Stimulated activated CD8-positive, alpha-beta memory T cell treated with anti-CD3 and anti-CD28 coated beads, Interleukin-2, amount 100 ng/mL, for 48 hours (primary cell): ENCODE results near the gene CRLF1.
A peak's percentile ranks its signal among the peaks of the same experiment; 100 is the strongest.

Source experiments
- DNase-seq, 2 donors: peaks; one replicate each; pipeline ENCODE4 v3.0.0-alpha.2; 2020; ENCODE audit warnings: low read depth in 2 of 2

The CRLF1 gene

DNA sequence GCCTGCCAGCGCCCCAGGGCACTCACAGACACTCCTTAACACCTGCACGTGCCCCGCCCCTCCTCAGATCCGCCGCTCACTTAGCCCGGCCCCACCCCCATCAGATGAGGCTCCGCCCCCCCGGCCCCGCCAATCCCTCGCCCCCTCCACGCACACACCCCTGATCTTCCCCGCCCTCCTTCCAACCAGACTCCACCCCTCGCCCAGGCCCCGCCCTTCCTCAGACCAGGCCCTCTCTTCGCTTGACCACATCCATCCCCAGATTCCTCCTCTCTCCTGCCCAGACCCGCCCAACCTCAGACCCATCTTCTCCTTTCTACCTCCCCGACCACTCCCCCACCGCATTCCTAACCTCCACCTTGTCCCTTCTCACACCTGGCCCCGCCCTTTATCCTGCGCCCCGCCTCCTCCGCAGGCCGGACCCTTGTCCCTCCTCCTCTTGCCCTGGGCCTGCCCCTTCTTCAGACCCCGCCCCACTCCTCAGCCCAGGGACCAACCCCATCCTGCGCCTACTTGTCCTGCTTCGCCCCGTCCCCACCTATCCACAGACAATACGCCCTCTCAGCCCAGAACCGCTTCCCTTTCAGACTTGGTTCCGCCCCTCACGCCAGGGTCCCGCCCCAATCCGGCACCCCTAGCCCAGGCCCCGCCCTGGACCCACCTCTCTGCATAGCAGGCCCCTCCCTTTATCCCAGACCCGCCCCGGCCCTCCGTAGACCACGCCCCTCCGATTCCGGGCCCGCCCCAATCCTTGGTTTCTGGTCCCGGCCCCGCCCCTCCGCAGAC is 29.8 kb upstream of the CRLF1 start:
- peak; percentile 98 to 100 for DNase-seq

DNA sequence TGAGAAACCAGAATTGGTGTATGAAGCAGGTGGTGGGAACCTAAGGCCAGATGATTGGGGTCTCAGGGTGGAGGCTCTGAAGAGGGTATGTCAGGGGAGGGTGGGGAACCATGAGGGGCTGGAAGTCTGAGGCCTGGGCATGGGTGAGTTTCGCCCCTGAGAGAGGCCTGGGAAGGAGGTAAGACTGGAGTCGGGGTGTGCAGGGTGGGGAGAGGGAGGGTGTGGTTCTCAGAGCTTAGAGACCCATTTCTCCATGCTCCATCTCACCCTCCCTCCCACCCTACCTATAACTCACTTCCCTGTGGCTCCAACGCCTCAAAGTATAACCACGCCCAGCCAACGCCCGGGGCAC is 29.2 kb upstream of the CRLF1 start:
- no peak for DNase-seq

DNA sequence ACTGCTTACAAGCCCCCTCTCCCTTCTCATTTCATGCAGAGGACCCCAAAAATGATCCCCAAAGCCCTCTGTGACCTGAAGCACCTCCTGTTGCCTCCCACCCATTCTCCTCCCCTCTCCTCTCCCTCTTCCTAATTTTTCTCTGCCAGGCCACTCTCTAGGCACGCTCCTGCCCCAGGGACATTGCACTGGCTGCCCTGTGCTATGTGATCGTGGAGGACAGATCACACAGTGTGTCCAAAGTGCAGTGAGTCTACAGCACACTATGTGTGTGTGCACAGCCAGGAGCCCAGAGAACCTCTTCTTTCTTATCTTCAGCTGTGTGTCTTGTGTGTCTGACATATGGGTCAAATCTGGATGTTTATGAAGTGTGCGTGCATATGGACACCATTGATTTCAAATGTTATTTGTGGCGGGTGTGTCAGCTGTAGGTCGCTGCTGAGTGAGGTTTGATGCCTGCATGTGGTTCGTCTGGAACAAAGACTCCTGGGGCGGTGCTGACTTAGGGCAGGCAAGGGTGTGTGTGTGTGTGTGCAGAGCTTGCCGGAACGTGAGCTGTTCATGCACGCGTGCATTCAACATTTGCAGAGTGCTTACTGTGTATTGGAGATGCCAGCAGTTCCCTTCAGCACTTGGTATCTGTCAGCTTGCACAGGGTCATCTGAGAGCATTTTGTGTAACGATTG is 28.2 kb upstream of the CRLF1 start:
- no peak for DNase-seq

GRCh38 chr19:18633321-18633720 is 26.7 kb upstream of the CRLF1 start:
- DNase-seq = no peak

GRCh38 chr19:18629166-18630088 is 22.8 kb upstream of the CRLF1 start:
- DNase-seq = no peak

GRCh38 chr19:18626906-18627305 is 20.3 kb upstream of the CRLF1 start:
- DNase-seq = no peak

DNA sequence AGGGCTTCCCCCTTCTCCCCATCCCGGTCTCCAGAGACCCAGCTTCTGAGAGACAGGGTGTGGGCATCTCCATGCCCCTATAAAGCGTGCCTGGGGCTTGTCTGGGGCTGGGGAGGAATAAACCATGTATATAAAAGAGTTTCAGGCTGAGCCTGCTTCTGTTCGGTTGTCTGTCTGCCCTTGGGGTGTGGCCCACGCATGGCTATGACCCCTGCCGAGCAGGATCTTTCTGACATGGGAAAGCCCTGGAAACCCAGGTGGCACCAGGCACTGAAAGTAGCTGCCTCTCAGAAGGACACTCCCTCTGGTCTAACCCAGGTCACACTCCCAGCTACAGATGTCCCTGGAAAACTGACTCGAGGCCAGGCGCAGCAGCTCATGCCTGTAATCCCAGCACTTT is 14.3 kb upstream of the CRLF1 start:
- DNase-seq = no peak

- no peak for DNase-seq
Observed at GRCh38 chr19:18620311-18620710, 13.7 kb upstream of the CRLF1 start.

DNA sequence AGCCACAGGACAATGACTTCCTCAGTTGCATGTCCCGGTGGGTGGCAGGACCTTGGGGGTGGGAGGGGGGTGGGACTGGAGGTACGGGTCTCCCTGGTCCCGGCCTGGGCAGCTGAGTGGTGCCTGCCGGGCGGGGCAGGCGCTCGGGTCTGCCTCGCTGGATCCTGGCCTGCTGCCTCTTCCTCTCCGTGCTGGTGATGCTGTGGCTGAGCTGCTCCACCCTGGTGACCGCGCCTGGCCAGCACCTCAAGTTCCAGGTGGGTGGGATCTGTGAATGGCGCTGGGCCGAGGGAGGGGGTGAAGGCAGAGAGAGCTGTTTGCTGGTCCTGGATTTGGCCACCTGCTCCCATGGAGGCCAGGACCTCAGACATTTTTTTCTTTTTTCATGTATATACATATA is 11.6 kb upstream of the CRLF1 start:
- DNase-seq = no peak

GRCh38 chr19:18617562-18617961 is 11.0 kb upstream of the CRLF1 start:
- no peak for DNase-seq

- DNase-seq = no peak
Observed at GRCh38 chr19:18616023-18616422, 9.4 kb upstream of the CRLF1 start.

GRCh38 chr19:18613589-18614234 is 7.1 kb upstream of the CRLF1 start:
- DNase-seq = no peak

- no peak for DNase-seq
Observed at GRCh38 chr19:18612772-18613588, 6.4 kb upstream of the CRLF1 start, which contains the start of gene TMEM59L. TMEM59L (plus strand) TSS chr19:18612870; CDS start chr19:18612959, 89 bp downstream.

GRCh38 chr19:18612051-18612771 is 5.6 kb upstream of the CRLF1 start:
- no peak for DNase-seq

DNA sequence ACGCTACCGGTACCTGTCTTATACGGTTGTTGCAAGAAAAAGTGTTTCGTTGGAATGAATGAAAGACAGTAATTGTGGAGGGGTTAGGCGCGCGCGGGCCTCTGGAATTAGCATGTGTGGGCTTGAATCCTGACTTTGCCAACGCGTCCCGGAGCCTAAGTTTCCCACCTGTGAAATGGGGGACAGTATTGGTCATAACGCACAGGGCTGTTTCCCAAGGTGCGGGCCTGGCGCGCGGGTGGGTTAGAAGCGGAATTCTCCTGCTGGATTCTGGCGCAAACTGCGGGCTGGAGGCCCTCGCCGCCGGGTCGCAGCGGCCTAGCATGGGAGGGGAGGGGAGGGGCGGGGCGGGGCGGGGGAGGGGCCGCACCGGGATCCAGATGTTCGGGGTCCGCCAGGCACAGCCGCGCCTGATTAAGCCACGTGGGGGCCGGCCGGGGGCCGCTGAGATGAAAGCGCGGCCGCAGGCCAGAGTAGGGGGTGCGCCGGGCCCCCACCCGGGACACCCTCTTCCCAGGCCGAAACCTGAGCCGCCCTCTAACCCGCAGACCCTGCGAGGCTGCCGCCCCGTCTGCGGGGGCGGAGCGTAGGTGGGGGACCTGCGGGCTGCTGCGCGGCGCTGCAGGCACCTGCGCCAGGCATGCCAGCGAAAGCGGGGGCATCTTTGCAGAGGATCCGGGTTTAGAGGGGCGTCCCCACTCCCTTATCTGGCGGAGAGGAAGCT is 4.9 kb upstream of the CRLF1 start:
- DNase-seq = no peak

DNA sequence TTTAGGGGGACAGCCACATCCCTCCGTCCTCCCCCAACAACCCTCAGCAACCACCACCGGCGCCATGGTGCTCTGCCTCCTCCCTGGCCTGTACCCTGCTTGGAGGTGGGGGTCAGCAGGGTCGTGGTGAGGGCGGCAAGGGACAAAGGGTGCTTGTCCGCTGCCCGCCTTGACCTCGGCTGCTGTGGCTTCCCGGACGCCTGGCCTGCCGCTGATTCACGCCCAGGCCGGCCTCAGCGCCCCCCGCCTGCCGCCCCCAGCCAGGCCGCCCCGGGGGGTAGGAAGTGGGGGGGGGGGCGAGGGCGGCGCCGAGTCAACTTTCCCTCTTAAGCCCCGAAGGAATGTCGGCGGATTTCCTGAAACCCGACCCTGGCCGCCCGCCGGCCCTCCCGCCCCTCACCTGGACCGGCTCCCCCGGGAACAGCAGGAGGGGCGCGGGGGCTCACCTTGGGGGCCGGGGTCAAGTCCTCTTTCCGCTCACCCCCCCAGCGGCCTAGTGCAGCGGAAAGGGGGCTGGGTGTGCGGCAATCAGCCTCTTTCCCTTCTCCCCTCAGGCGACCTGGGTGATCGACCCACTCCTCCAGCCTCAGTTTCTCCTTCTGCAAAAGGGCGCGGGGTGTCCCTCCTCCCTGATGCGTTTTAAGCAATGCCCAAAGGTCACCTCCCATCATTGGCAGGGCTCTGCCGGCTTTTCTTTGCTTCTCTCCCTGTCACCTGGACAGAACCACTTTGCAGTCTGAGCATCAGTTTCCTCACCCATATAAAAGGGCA is 4.1 kb upstream of the CRLF1 start:
- DNase-seq = no peak

- no peak for DNase-seq
Observed at GRCh38 chr19:18610245-18610555, 3.6 kb upstream of the CRLF1 start.

DNA sequence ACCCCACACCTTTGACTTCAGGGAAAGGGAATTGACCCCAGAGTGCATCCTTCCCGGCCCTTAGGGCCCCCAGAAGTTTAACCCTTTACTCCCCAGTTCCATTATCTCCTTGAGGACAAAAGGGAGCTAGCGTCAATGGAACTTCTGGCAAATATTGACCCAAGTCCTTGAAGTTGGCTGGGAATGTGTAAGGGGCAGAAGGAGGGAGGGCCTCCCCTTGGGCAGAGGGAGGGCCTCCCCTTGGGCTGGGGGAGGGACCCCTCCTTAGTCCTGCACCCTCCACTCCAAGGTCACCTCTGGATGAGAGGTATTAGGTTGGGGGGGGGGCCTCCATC is 3.1 kb upstream of the CRLF1 start:
- DNase-seq = no peak
